Panc1 (cell line): ENCODE data around the gene GDF7. TPM values are rescaled to one million over a fixed set of nuclear protein-coding genes. Genes with fewer than 3 reads are reported as not detected.

Experiments
- ATAC-seq: fragments of 200-7000 bp; cut with Tn5 transposase; 2 replicates; pipeline ENCODE4 v1.9.1; 2020; ENCODE audit warnings: mild to moderate bottlenecking, moderate library complexity
- BruUV-seq: library from RNA; stranded (reverse); fragments of 400-500 nt; replicated peaks from 2 replicates; lab custom pipeline; 2021; lab: Mats Ljungman, UMichigan
- CTCF ChIA-PET: fragments of 300-600 bp; sonication (Branson Sonifier 250); formaldehyde crosslinking; loops from one replicate; lab custom pipeline; 2022; ENCODE audit warnings: antibody characterized with exemption; lab: Charles Lee
- POLR2A ChIA-PET: fragments of 300-600 bp; sonication (Branson Sonifier 250); formaldehyde crosslinking; loops from one replicate; lab custom pipeline; 2022; ENCODE audit warnings: antibody characterized with exemption; lab: Charles Lee
- DNase-seq: peaks from one replicate; pipeline ENCODE4 v3.0.0-alpha.2; 2010; ENCODE audit warnings: low read depth, low spot score
- H3K27ac ChIP-seq: 2 replicates; pipeline ENCODE4 v1.5.1; 2011; ENCODE audit warnings: mild to moderate bottlenecking, low read length, inconsistent platforms
- H3K27me3 ChIP-seq: fragments of 200-500 bp; sonication (Bioruptor generic); 2 replicates; pipeline ENCODE4 v1.6.0; 2014; ENCODE audit warnings: low read length, inconsistent platforms; ENCODE audit not compliant: control insufficient read depth, insufficient read depth
- H3K36me3 ChIP-seq: fragments of 200-500 bp; sonication (Bioruptor generic); 2 replicates; pipeline ENCODE4 v1.5.1; 2014; ENCODE audit warnings: inconsistent platforms, mild to moderate bottlenecking, low read length, moderate library complexity; ENCODE audit not compliant: control insufficient read depth, insufficient read depth
- H3K4me1 ChIP-seq: 2 replicates; pipeline ENCODE4 v1.5.1; 2011; ENCODE audit warnings: inconsistent platforms, mild to moderate bottlenecking, low read length, moderate library complexity; ENCODE audit not compliant: control insufficient read depth, insufficient read depth
- H3K4me3 ChIP-seq, 2 experiments: 2 replicates each; pipeline ENCODE4 v1.5.1; 2011 to 2012; ENCODE audit warnings: low read depth in 2 of 2, low read length in 2 of 2, mild to moderate bottlenecking in 2 of 2, inconsistent platforms in 1 of 2, moderate library complexity in 1 of 2
- H3K9me3 ChIP-seq: fragments of 200-500 bp; sonication (Bioruptor generic); 2 replicates; pipeline ENCODE4 v1.5.1; 2014; ENCODE audit warnings: low read depth, mild to moderate bottlenecking, inconsistent platforms, low read length, moderate library complexity; ENCODE audit not compliant: control insufficient read depth, insufficient read depth
- CTCF ChIP-seq: fragments of 450-650 bp; IDR thresholded peaks from 2 replicates; pipeline ENCODE4 v1.5.1; 2017; ENCODE audit warnings: mild to moderate bottlenecking
- POLR2AphosphoS5 ChIP-seq: IDR thresholded peaks from 2 replicates; pipeline ENCODE4 v1.6.1; 2012; ENCODE audit warnings: mild to moderate bottlenecking, low read depth, low read length, moderate library complexity
- REST ChIP-seq, 2 experiments: IDR thresholded peaks; 2 replicates each; pipeline ENCODE4 v1.6.1; 2011 to 2012; ENCODE audit warnings: low read depth in 2 of 2, control low read depth in 1 of 2, low read length in 1 of 2, mild to moderate bottlenecking in 1 of 2, moderate library complexity in 1 of 2; ENCODE audit not compliant: insufficient read depth in 1 of 2
- SIN3A ChIP-seq: IDR thresholded peaks from 2 replicates; pipeline ENCODE4 v1.6.1; 2012; ENCODE audit warnings: low read depth, mild to moderate bottlenecking, low read length, moderate library complexity, borderline replicate concordance; ENCODE audit not compliant: insufficient read depth
- TCF7L2 ChIP-seq: IDR thresholded peaks from 2 replicates; pipeline ENCODE4 v1.6.1; 2011; ENCODE audit warnings: mild to moderate bottlenecking, low read depth, low read length, inconsistent platforms
- in situ Hi-C: cut with HindIII; loops from 2 replicates; pipeline ENCODE4 v1.10.0; 2016; ENCODE audit warnings: low sequenced_read_pairs, low pct_unique_long_range_greater_than_20kb
- intact Hi-C: fragments of 100-400 bp; cut with micrococcal nuclease; formaldehyde crosslinking; loops from one replicate; pipeline ENCODE4 v1.10.0; 2022; ENCODE audit not compliant: unreplicated experiment
- total RNA-seq: library from RNA; stranded (reverse); gene quantifications from one replicate; pipeline ENCODE4 v1.2.1, GENCODE V29; 2021; ENCODE audit not compliant: unreplicated experiment

GDF7 gene
- total RNA-seq, 1 experiment from 2014 or later = not detected

- ATAC-seq (no peak), DNase-seq (no peak)
- H3K4me3 ChIP-seq = peak overlapping the region; percentile 28 to 43
- POLR2A ChIA-PET = no interaction called here
- no TSS peak for BruUV-seq
- in situ Hi-C loops (no loop called here), intact Hi-C loops (loop anchor here (10.0 kb wide), 1 partner anchor 109 kb away; no protein-coding TSS in a partner anchor)
- no peaks in the 10 kb centered on the region for H3K36me3 ChIP-seq
- peaks cover 8% of the 10 kb centered on the region for H3K4me1 ChIP-seq
- TF ChIP-seq TCF7L2 (no peak; the same call in 1 of the 2 replicates), SIN3A (no peak), CTCF (no peak), POLR2AphosphoS5 (no peak), REST (IDR thresholded peaks at IDR 0.05; ENCODE audit: insufficient read depth in 1 of 2, low read depth in 2 of 2, low read length in 1 of 2) (no peak)
- peaks cover 26% of the 10 kb centered on the region for H3K27me3 ChIP-seq
- CTCF ChIA-PET = interaction anchor here (0.9 kb wide), 1 partner anchor 362 kb away, joined by 3 read pairs; no protein-coding TSS in a partner anchor
- no peak overlapping the region for H3K27ac ChIP-seq
- H3K9me3 ChIP-seq = no peaks in the 10 kb centered on the region
Observed at GRCh38 chr2:20665243-20666004, 1.5 kb upstream of the GDF7 start.

GRCh38 chr2:20666005-20666303 lies 990 bp upstream of the GDF7 start:
- ATAC-seq (no peak; the same call in 1 of the 2 replicates), DNase-seq (no peak)
- in situ Hi-C loops (no loop called here), intact Hi-C loops (loop anchor here (10.0 kb wide), 1 partner anchor 109 kb away; no protein-coding TSS in a partner anchor)
- POLR2A ChIA-PET = no interaction called here
- no peak overlapping the region for H3K27ac ChIP-seq
- BruUV-seq = no TSS peak
- CTCF ChIA-PET = no interaction called here
- H3K4me1 ChIP-seq = peaks cover 8% of the 10 kb centered on the region
- no peaks in the 10 kb centered on the region for H3K36me3 ChIP-seq
- peak overlapping the region; percentile 28 to 43 for H3K4me3 ChIP-seq
- TF ChIP-seq CTCF (no peak), TCF7L2 (no peak), SIN3A (no peak), POLR2AphosphoS5 (no peak), REST (IDR thresholded peaks at IDR 0.05; ENCODE audit: insufficient read depth in 1 of 2, low read depth in 2 of 2, low read length in 1 of 2) (no peak)
- H3K9me3 ChIP-seq = no peaks in the 10 kb centered on the region
- H3K27me3 ChIP-seq = peaks cover 24% of the 10 kb centered on the region
